ENCODE measurements around the gene FOXO1.
A peak's percentile ranks its signal among the peaks of the same experiment; 100 is the strongest.

FOXO1 gene

DNA sequence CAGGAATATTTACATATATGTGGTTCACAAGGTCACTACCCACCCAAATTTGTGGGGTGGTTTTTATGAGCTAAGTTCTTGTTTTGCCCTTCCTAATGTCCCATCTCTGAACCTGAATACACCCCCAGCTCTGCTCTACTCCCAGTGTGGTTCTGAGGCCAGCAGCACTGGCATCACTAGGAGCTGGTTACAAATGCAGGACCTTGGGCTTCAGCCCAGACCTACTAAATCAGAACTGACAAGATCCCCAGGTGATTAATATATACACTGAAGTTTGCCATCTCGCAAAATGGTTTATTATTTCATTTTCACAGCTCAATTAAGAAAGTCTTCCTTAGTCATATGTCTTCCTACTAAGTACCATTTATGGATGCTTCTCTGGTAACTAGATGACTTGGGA, 67.9 kb downstream of the FOXO1 start:
- DNase-seq (ENCODE audit: low spot score), result no peak
- H3K27ac ChIP-seq, result peak overlapping the region in 1 of 2 donors; percentile 7
- TF ChIP-seq, protein P1, sequence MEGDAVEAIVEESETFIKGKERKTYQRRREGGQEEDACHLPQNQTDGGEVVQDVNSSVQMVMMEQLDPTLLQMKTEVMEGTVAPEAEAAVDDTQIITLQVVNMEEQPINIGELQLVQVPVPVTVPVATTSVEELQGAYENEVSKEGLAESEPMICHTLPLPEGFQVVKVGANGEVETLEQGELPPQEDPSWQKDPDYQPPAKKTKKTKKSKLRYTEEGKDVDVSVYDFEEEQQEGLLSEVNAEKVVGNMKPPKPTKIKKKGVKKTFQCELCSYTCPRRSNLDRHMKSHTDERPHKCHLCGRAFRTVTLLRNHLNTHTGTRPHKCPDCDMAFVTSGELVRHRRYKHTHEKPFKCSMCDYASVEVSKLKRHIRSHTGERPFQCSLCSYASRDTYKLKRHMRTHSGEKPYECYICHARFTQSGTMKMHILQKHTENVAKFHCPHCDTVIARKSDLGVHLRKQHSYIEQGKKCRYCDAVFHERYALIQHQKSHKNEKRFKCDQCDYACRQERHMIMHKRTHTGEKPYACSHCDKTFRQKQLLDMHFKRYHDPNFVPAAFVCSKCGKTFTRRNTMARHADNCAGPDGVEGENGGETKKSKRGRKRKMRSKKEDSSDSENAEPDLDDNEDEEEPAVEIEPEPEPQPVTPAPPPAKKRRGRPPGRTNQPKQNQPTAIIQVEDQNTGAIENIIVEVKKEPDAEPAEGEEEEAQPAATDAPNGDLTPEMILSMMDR (IDR thresholded peaks at IDR 0.05), result no peak
- H3K4me3 ChIP-seq, result no peak overlapping the region

DNA sequence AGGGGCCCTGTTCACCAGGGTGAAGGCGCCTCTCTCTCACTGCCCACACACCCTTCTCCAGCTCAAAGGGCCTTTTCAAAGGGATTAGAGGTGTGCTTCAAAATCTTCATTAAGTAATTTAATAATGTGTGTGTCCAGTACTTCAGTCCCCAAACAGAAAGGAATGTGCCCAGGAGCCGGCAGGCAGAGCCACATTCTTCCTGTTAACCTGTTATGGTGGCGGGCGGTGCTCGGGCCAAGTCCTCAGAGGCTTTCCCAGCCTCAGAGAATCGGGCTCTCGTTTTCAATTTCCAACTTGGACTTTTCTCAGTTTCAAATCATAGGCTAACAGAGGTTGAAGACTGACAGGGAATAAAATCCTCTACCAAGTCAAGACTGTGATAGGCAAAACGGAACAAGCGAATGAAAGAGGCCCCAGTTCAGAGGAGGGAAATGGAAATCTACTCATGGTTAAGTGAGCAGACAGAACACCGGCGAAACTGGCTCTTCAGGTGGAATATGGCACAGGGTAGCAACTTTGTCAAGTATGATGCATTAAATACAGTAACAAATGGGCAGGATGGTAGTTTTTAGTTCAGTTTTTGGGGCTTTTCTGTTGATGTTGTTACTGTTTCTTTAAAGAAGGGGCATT, 68.6 kb downstream of the FOXO1 start:
- H3K27ac ChIP-seq, result peak overlapping the region; percentile 7 to 30
- TF ChIP-seq, protein P1 (IDR thresholded peaks at IDR 0.05), result no peak
- peak overlapping the region; percentile 2 for H3K4me3 ChIP-seq
- DNase-seq (ENCODE audit: low spot score), result no peak

GRCh38 chr13:40596484-40596883, 70.0 kb downstream of the FOXO1 start:
- TF ChIP-seq, protein P1 (IDR thresholded peaks at IDR 0.05), result no peak
- Histone ChIP-seq H3K4me3 (no peak overlapping the region), H3K27ac (no peak overlapping the region)
- DNase-seq (ENCODE audit: low spot score), result no peak

DNA sequence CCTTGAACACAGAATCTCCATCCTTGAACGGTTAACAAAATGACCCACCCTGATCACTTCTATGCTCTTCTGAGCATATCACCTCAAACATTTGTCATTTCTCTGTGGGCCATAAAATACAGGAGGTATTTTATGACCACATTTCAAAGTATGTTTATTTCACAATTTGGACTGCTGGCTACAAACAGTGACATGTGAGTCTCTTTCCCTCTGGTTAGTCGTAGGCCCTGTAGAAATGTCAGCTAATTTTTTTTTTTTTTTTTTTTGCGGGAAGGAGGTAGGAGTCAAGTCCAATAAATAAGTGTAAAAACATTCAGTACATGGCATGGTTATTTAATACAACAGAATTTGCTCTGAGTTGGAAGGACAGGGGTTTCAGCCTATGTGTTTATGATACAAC, 70.7 kb downstream of the FOXO1 start:
- no peak overlapping the region for H3K27ac ChIP-seq
- TF ChIP-seq, protein P1 (IDR thresholded peaks at IDR 0.05), result no peak

DNA sequence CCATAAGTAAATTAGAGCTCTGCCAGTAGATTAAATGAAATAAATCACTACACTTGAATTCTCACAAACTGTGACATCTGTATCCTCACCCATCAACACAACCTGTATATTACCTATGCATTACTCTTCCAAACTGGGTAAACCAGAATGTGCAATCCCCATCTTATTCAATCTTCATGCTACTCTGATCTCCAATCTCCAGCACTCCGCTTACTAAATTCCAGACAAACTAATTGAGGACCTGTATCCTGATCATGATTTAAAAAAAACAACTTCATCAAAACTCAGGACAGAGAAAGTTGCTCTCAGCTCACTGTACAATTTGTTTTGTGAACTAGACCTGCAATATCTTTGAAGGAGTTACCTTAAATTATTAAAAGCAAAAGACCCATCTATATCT, 74.4 kb downstream of the FOXO1 start:
- H3K27ac ChIP-seq, result no peak overlapping the region
- DNase-seq (ENCODE audit: low spot score), result no peak
- TF ChIP-seq, protein P1 (IDR thresholded peaks at IDR 0.05), result no peak
- H3K4me3 ChIP-seq, result no peak overlapping the region

More for the DNA sequence above, 70.7 kb downstream of the FOXO1 start:
- no peak for DNase-seq (ENCODE audit: low spot score)
- no peak overlapping the region for H3K4me3 ChIP-seq

GRCh38 chr13:40591091-40591490, 75.3 kb downstream of the FOXO1 start:
- no peak for DNase-seq (ENCODE audit: low spot score)
- H3K27ac ChIP-seq, result no peak overlapping the region
- TF ChIP-seq, protein P1 (IDR thresholded peaks at IDR 0.05), result no peak
- H3K4me3 ChIP-seq, result no peak overlapping the region

- DNase-seq (ENCODE audit: low spot score), result no peak
- TF ChIP-seq, protein P1 (IDR thresholded peaks at IDR 0.05), result no peak
- Histone ChIP-seq H3K27ac (peak overlapping the region; percentile 34 to 53), H3K4me3 (no peak overlapping the region)
These were observed 76.2 kb downstream of the FOXO1 start for GRCh38 chr13:40590112-40590862.
